ENCODE results near the gene NXN. TPM values are rescaled to one million over a fixed set of nuclear protein-coding genes. Genes with fewer than 3 reads are reported as not detected.
"Not testable (repeated sequence)": the region's sequence is repeated elsewhere in the genome, so short reads cannot be mapped to it uniquely, and the experiment has no call there.

NXN gene
- total RNA-seq, 2 donors from 2014 or later: 24.4 TPM

DNA sequence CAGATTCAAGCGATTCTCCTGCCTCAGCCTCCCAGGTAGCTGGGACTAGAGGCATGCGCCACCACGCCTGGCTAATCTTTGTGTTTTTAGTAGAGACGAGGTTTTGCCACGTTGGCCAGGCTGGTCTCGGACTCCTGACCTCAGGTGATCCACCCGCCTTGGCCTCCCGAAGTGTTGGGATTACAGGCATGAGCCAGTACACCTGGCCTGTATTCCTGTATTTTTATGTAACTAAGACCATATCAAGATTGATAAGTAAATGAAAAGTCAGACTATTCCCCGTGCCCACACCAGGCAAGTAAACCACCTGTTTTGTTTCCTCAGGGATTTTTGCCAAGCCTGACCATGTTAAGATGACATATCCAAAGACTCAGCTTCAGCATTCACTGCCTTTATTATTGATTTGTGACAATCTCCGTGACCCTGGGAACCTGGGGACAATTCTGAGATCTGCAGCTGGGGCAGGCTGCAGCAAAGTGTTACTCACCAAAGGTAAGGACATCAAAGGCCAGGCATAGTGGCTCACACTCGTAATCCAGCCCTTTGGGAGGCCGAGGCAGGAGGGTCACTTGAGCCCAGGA lies 191.8 kb downstream of the NXN start:
- Histone ChIP-seq H3K4me1 (peaks cover 62% of the 10 kb centered on the region), H3K27me3 (no peaks in the 10 kb centered on the region), H3K27ac (peak overlapping the region; percentile 84 to 93 (median 92)), H3K36me3 (replicated peaks in 1 of 2; ENCODE audit: insufficient read depth in 1 of 2, low read depth in 2 of 2) (peaks cover 0 to 4% of the 10 kb centered on the region in 2 donors), H3K9me3 (no peaks in the 10 kb centered on the region), H3K4me3 (no peak overlapping the region)
- WGBS, 2 donors: 29 to 43% methylated on average over 12 of the region's 12 CpGs
- TF ChIP-seq, protein P1, sequence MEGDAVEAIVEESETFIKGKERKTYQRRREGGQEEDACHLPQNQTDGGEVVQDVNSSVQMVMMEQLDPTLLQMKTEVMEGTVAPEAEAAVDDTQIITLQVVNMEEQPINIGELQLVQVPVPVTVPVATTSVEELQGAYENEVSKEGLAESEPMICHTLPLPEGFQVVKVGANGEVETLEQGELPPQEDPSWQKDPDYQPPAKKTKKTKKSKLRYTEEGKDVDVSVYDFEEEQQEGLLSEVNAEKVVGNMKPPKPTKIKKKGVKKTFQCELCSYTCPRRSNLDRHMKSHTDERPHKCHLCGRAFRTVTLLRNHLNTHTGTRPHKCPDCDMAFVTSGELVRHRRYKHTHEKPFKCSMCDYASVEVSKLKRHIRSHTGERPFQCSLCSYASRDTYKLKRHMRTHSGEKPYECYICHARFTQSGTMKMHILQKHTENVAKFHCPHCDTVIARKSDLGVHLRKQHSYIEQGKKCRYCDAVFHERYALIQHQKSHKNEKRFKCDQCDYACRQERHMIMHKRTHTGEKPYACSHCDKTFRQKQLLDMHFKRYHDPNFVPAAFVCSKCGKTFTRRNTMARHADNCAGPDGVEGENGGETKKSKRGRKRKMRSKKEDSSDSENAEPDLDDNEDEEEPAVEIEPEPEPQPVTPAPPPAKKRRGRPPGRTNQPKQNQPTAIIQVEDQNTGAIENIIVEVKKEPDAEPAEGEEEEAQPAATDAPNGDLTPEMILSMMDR (IDR thresholded peaks at IDR 0.05): peak in 1 of 7 experiments; percentile 23
- peak in 2 of 3 donors; percentile 85 to 89 for TF ChIP-seq POLR2A (IDR thresholded peaks at IDR 0.05)
- DNase-seq (peak; percentile 89 to 96 (median 90)), ATAC-seq (peak; percentile 93)
- intact Hi-C loops (cut with DNase I): no loop called here

- 85 to 90% methylated on average over 7 of the region's 7 CpGs for WGBS, 2 donors
- H3K27ac ChIP-seq: peak overlapping the region in 3 of 4 donors; percentile 92 to 93 (median 92)
- H3K4me3 ChIP-seq; DNase-seq; H3K27me3 ChIP-seq; ATAC-seq; intact Hi-C loops (cut with DNase I); H3K9me3 ChIP-seq; H3K36me3 ChIP-seq (replicated peaks in 1 of 2; ENCODE audit: insufficient read depth in 1 of 2, low read depth in 2 of 2): not testable (repeated sequence)
- peaks cover 69% of the 10 kb centered on the region for H3K4me1 ChIP-seq
Measured at GRCh38 chr17:785901-786300, 193.7 kb downstream of the NXN start.

GRCh38 chr17:784143-784542 lies 195.4 kb downstream of the NXN start:
- intact Hi-C loops (cut with DNase I): no loop called here
- peaks cover 0 to 1% of the 10 kb centered on the region in 2 donors for H3K36me3 ChIP-seq (replicated peaks in 1 of 2; ENCODE audit: insufficient read depth in 1 of 2, low read depth in 2 of 2)
- no peak for DNase-seq
- TF ChIP-seq, protein P1 (IDR thresholded peaks at IDR 0.05): no peak
- no peak for TF ChIP-seq POLR2A (IDR thresholded peaks at IDR 0.05)
- no peaks in the 10 kb centered on the region for H3K9me3 ChIP-seq
- no peak for ATAC-seq
- H3K27ac ChIP-seq: peak overlapping the region in 3 of 4 donors; percentile 92 to 93 (median 93)
- no peak overlapping the region for H3K4me3 ChIP-seq
- H3K27me3 ChIP-seq: no peaks in the 10 kb centered on the region
- WGBS, 2 donors: 39 to 48% methylated on average over 2 to 3 of the region's 3 CpGs
- H3K4me1 ChIP-seq: peaks cover 60% of the 10 kb centered on the region

- ATAC-seq: peak; percentile 95
- intact Hi-C loops (cut with DNase I): no loop called here
- WGBS, 2 donors: 0 to 1% methylated on average over 15 to 87 of the region's 87 CpGs
Measured at GRCh38 chr17:781805-782731, 197.5 kb downstream of the NXN start, which contains the start of the genes GLOD4 and MRM3. GLOD4 (minus strand) TSS chr17:782280; CDS start chr17:782255, 25 bp downstream. MRM3 (plus strand) TSS chr17:782353; CDS start chr17:782379, 26 bp downstream.

More at GRCh38 chr17:781805-782731, 197.5 kb downstream of the NXN start, which contains the start of the genes GLOD4 and MRM3:
- Histone ChIP-seq H3K36me3 (replicated peaks in 1 of 2; ENCODE audit: insufficient read depth in 1 of 2, low read depth in 2 of 2) (peaks cover 0 to 2% of the 10 kb centered on the region in 2 donors), H3K4me3 (peak within 1 kb of the TSS; percentile 77 to 81), H3K9me3 (no peaks in the 10 kb centered on the region), H3K27ac (peak within 1 kb of the TSS; percentile 71 to 93 (median 92)), H3K4me1 (peaks cover 43% of the 10 kb centered on the region), H3K27me3 (no peaks in the 10 kb centered on the region)
- DNase-seq: peak; percentile 91 to 95 (median 94)
- peak; percentile 79 to 91 (median 90) for TF ChIP-seq POLR2A (IDR thresholded peaks at IDR 0.05)
- TF ChIP-seq, protein P1 (IDR thresholded peaks at IDR 0.05): peak in 4 of 7 experiments; percentile 48 to 65 (median 55)
